Trophoblast cell (in vitro differentiated cells and primary cell): ENCODE data around the gene HBZ.
"Not testable (repeated sequence)": the region's sequence is repeated elsewhere in the genome, so short reads cannot be mapped to it uniquely, and the experiment has no call there.

Experiments
- DNase-seq, 2 donors: peaks; one replicate each; pipeline ENCODE4 v3.0.0-alpha.2; 2016
- H2AFZ ChIP-seq: 2 replicates; pipeline ENCODE4 v1.6.1; 2013; ENCODE audit warnings: low read length, moderate library complexity, mild to moderate bottlenecking; ENCODE audit not compliant: insufficient read depth, poor library complexity
- H2AK5ac ChIP-seq: 2 replicates; pipeline ENCODE4 v1.6.1; 2013; ENCODE audit warnings: mild to moderate bottlenecking, low read length
- H2BK120ac ChIP-seq: 2 replicates; pipeline ENCODE4 v1.6.1; 2013; ENCODE audit warnings: low read length, mild to moderate bottlenecking, moderate library complexity; ENCODE audit not compliant: insufficient read depth, poor library complexity
- H2BK12ac ChIP-seq: 2 replicates; pipeline ENCODE4 v1.6.1; 2013; ENCODE audit warnings: mild to moderate bottlenecking, low read length, moderate library complexity
- H2BK5ac ChIP-seq: 2 replicates; pipeline ENCODE4 v1.6.1; 2013; ENCODE audit warnings: low read length, low read depth, moderate library complexity, mild to moderate bottlenecking; ENCODE audit not compliant: poor library complexity
- H3K14ac ChIP-seq: 2 replicates; pipeline ENCODE4 v1.6.1; 2013; ENCODE audit warnings: mild to moderate bottlenecking, low read length
- H3K18ac ChIP-seq: 2 replicates; pipeline ENCODE4 v1.6.1; 2013; ENCODE audit warnings: mild to moderate bottlenecking, low read length
- H3K23ac ChIP-seq: 2 replicates; pipeline ENCODE4 v1.6.1; 2013; ENCODE audit warnings: low read length
- H3K27ac ChIP-seq: 2 replicates; pipeline ENCODE4 v1.5.1; 2013; ENCODE audit warnings: low read depth, mild to moderate bottlenecking, inconsistent platforms, low read length, moderate library complexity
- H3K27me3 ChIP-seq: 2 replicates; pipeline ENCODE4 v1.6.1; 2013; ENCODE audit warnings: inconsistent platforms, mild to moderate bottlenecking, low read length, moderate library complexity; ENCODE audit not compliant: insufficient read depth
- H3K36me3 ChIP-seq, 2 experiments: 1 replicate in 1 of 2; 2 replicates in 1 of 2; pipeline ENCODE4 v1.6.1; 2013; ENCODE audit warnings: low read length in 2 of 2, mild to moderate bottlenecking in 2 of 2, moderate library complexity in 1 of 2; ENCODE audit not compliant: insufficient read depth in 2 of 2, control insufficient read depth in 1 of 2
- H3K4ac ChIP-seq: 2 replicates; pipeline ENCODE4 v1.6.1; 2013; ENCODE audit warnings: low read depth, mild to moderate bottlenecking, low read length, moderate library complexity
- H3K4me1 ChIP-seq, 2 experiments: 1 replicate in 1 of 2; 2 replicates in 1 of 2; pipeline ENCODE4 v1.6.1; 2013; ENCODE audit warnings: low read length in 2 of 2, mild to moderate bottlenecking in 2 of 2, moderate library complexity in 1 of 2; ENCODE audit not compliant: insufficient read depth in 2 of 2, control insufficient read depth in 1 of 2
- H3K4me2 ChIP-seq: 2 replicates; pipeline ENCODE4 v1.6.1; 2013; ENCODE audit warnings: inconsistent platforms, mild to moderate bottlenecking, low read length, moderate library complexity
- H3K4me3 ChIP-seq: 2 replicates; pipeline ENCODE4 v1.5.1; 2013; ENCODE audit warnings: mild to moderate bottlenecking, low read depth, low read length, inconsistent platforms
- H3K79me1 ChIP-seq: one replicate; pipeline ENCODE4 v1.6.1; 2013; ENCODE audit warnings: low read length
- H3K79me2 ChIP-seq: 2 replicates; pipeline ENCODE4 v1.6.1; 2013; ENCODE audit warnings: low read length, mild to moderate bottlenecking; ENCODE audit not compliant: control insufficient read depth, insufficient read depth, poor library complexity
- H3K9ac ChIP-seq: 2 replicates; pipeline ENCODE4 v1.6.1; 2013; ENCODE audit warnings: mild to moderate bottlenecking, low read length
- H3K9me3 ChIP-seq: 2 replicates; pipeline ENCODE4 v1.6.1; 2013; ENCODE audit warnings: low read depth, mild to moderate bottlenecking, control low read depth, inconsistent platforms, low read length; ENCODE audit not compliant: insufficient read depth
- H4K12ac ChIP-seq: 2 replicates; pipeline ENCODE4 v1.6.1; 2013; ENCODE audit warnings: low read depth, mild to moderate bottlenecking, low read length, moderate library complexity
- H4K8ac ChIP-seq: 2 replicates; pipeline ENCODE4 v1.6.1; 2013; ENCODE audit warnings: low read depth, mild to moderate bottlenecking, low read length, moderate library complexity
- H4K91ac ChIP-seq: one replicate; pipeline ENCODE4 v1.6.1; 2013; ENCODE audit warnings: low read depth, mild to moderate bottlenecking, low read length, moderate library complexity
- WGBS: extraction: QIAGEN DNeasy Blood & Tissue Kit; methylation state at CpG from one replicate; pipeline ENCODE4 v1.1.7; 2013; ENCODE audit warnings: missing lambda C conversion rate; ENCODE audit not compliant: insufficient read length, insufficient coverage; ENCODE audit errors: extremely low coverage; 5-methylcytosine and 5-hydroxymethylcytosine counted together

Gene HBZ

GRCh38 chr16:153129-153521 is 681 bp downstream of the HBZ start:
- not testable (repeated sequence) for H2BK5ac ChIP-seq, H3K27ac ChIP-seq, H3K4ac ChIP-seq, H2AFZ ChIP-seq, H4K8ac ChIP-seq, H2BK12ac ChIP-seq, H3K18ac ChIP-seq, H3K9me3 ChIP-seq, H2BK120ac ChIP-seq, H4K91ac ChIP-seq, H3K4me2 ChIP-seq, H2AK5ac ChIP-seq, H4K12ac ChIP-seq, H3K14ac ChIP-seq, H3K79me2 ChIP-seq, DNase-seq, H3K9ac ChIP-seq, H3K79me1 ChIP-seq, H3K4me3 ChIP-seq, H3K4me1 ChIP-seq, H3K36me3 ChIP-seq, H3K23ac ChIP-seq
- WGBS, result no CpG with 5 or more reads among the region's 6 CpGs
- peaks cover 25% of the 10 kb centered on the region for H3K27me3 ChIP-seq

- not testable (repeated sequence) for H3K4me3 ChIP-seq, H3K14ac ChIP-seq, H2AFZ ChIP-seq, H2BK12ac ChIP-seq, H2AK5ac ChIP-seq, H3K4me1 ChIP-seq, H3K27ac ChIP-seq, H3K4me2 ChIP-seq, H3K36me3 ChIP-seq, H4K91ac ChIP-seq, H3K18ac ChIP-seq, H3K9ac ChIP-seq, H3K79me2 ChIP-seq, H2BK5ac ChIP-seq, H3K23ac ChIP-seq, DNase-seq, H2BK120ac ChIP-seq, H3K9me3 ChIP-seq, H3K4ac ChIP-seq, H4K12ac ChIP-seq, H3K79me1 ChIP-seq, H4K8ac ChIP-seq
- WGBS, result no CpG with 5 or more reads among the region's 74 CpGs
- H3K27me3 ChIP-seq, result peaks cover 25% of the 10 kb centered on the region
These were observed 1.2 kb downstream of the HBZ start for GRCh38 chr16:153550-154216.

- Histone ChIP-seq H4K91ac (no peak overlapping the region), H3K27me3 (peaks cover 25% of the 10 kb centered on the region), H3K4me2 (peak overlapping the region; percentile 69), H3K79me2 (no peaks in the 10 kb centered on the region), H3K14ac (no peak overlapping the region), H3K23ac (no peak overlapping the region), H2AFZ (peak overlapping the region; percentile 62), H3K9ac (no peak overlapping the region), H2BK12ac (no peak overlapping the region), H3K4ac (no peak overlapping the region), H3K36me3 (no peaks in the 10 kb centered on the region), H4K8ac (no peak overlapping the region), H3K4me3 (no peak overlapping the region), H2BK120ac (no peak overlapping the region), H3K79me1 (no peaks in the 10 kb centered on the region), H2AK5ac (no peak overlapping the region), H3K9me3 (peaks cover 6% of the 10 kb centered on the region), H3K4me1 (peaks cover 5 to 6% of the 10 kb centered on the region in 2 experiments), H4K12ac (no peak overlapping the region), H3K18ac (no peak overlapping the region), H3K27ac (no peak overlapping the region), H2BK5ac (no peak overlapping the region)
- DNase-seq, result no peak
- no CpG with 5 or more reads among the region's 59 CpGs for WGBS
These were observed 2.0 kb downstream of the HBZ start for GRCh38 chr16:154217-155030.

- WGBS, result no CpG with 5 or more reads among the region's 7 CpGs
- H3K36me3 ChIP-seq, result no peaks in the 10 kb centered on the region
- H3K79me2 ChIP-seq, result no peaks in the 10 kb centered on the region
- no peak overlapping the region for H3K4ac ChIP-seq
- no peak overlapping the region for H4K91ac ChIP-seq
- H3K14ac ChIP-seq, result no peak overlapping the region
- H2AK5ac ChIP-seq, result no peak overlapping the region
- no peak overlapping the region for H2BK120ac ChIP-seq
- no peak overlapping the region for H4K8ac ChIP-seq
- H3K4me1 ChIP-seq, result peaks cover 5 to 6% of the 10 kb centered on the region in 2 experiments
- H3K27me3 ChIP-seq, result peaks cover 25% of the 10 kb centered on the region
- H2AFZ ChIP-seq, result no peak overlapping the region
- no peak overlapping the region for H4K12ac ChIP-seq
- H3K9ac ChIP-seq, result no peak overlapping the region
- no peak overlapping the region for H3K23ac ChIP-seq
- no peak overlapping the region for H3K18ac ChIP-seq
- H3K27ac ChIP-seq, result no peak overlapping the region
- peaks cover 6% of the 10 kb centered on the region for H3K9me3 ChIP-seq
- no peak overlapping the region for H2BK5ac ChIP-seq
- no peak overlapping the region for H3K4me2 ChIP-seq
- no peak for DNase-seq
- H3K79me1 ChIP-seq, result no peaks in the 10 kb centered on the region
- no peak overlapping the region for H3K4me3 ChIP-seq
- H2BK12ac ChIP-seq, result no peak overlapping the region
These were observed 2.6 kb downstream of the HBZ start for GRCh38 chr16:155031-155398.
